HepG2 (cell line): ENCODE data around the gene TUBAL3. TPM values are rescaled to one million over a fixed set of nuclear protein-coding genes. Genes with fewer than 3 reads are reported as not detected.

Experiments
- ATAC-seq: fragments of 200-7000 bp; cut with Tn5 transposase; 3 replicates; pipeline ENCODE4 v1.9.1; 2020; ENCODE audit warnings: mild to moderate bottlenecking, moderate library complexity
- BruUV-seq: library from RNA; stranded (reverse); fragments of 400-500 nt; replicated peaks from 2 replicates; lab custom pipeline; 2021; lab: Mats Ljungman, UMichigan
- CTCF ChIA-PET: fragments of 300-600 bp; formaldehyde crosslinking; extraction: SDS; loops from one replicate; lab custom pipeline; 2021; ENCODE audit warnings: low total read pairs, inconsistent platforms, low intra/inter-chr PET ratio; lab: Yijun Ruan, JAX
- POLR2A ChIA-PET: fragments of 350-600 bp; sonication (Branson Sonifier 250); formaldehyde crosslinking; loops from one replicate; lab custom pipeline; 2020; ENCODE audit warnings: antibody characterized with exemption, inconsistent platforms; lab: Yijun Ruan, JAX
- DNase-seq: peaks from one replicate; pipeline ENCODE4 v3.0.0-alpha.2; 2015; ENCODE audit warnings: low spot score
- FAIRE-seq: peaks from 3 replicates; lab custom pipeline; 2011; peaks lifted over from hg19 to GRCh38; lab: Jason Lieb, UNC
- H2AFZ ChIP-seq: one replicate; pipeline ENCODE4 v1.6.1; 2011; ENCODE audit warnings: low read length, inconsistent platforms
- H3K27ac ChIP-seq: fragments of 300-600 bp; 3 replicates; pipeline ENCODE4 v1.8.0; 2011; ENCODE audit warnings: mixed run types, mild to moderate bottlenecking, mixed read lengths, low read length, inconsistent platforms; ENCODE audit not compliant: insufficient read depth; ENCODE audit errors: extremely low read length
- H3K27me3 ChIP-seq, 2 experiments: fragments of 200-600 bp in 1 of 2; 2 replicates in 1 of 2; 3 replicates in 1 of 2; pipeline versions ENCODE4 v1.6.0 to v1.8.0; 2011; ENCODE audit warnings: low read length in 2 of 2, mild to moderate bottlenecking in 2 of 2, moderate library complexity in 2 of 2, inconsistent platforms in 1 of 2; ENCODE audit not compliant: insufficient read depth in 2 of 2, control insufficient read depth in 1 of 2
- H3K36me3 ChIP-seq, 2 experiments: fragments of 200-600 bp in 1 of 2; replicated peaks in 1 of 2; 2 replicates in 1 of 2; 3 replicates in 1 of 2; pipeline versions ENCODE4 v1.5.1 to v1.8.0; 2011; ENCODE audit warnings: low read length in 2 of 2, inconsistent platforms in 1 of 2; ENCODE audit not compliant: insufficient read depth in 2 of 2, control insufficient read depth in 1 of 2
- H3K4me1 ChIP-seq: 2 replicates; pipeline ENCODE4 v1.5.1; 2012; ENCODE audit warnings: low read length, inconsistent platforms; ENCODE audit not compliant: insufficient read depth
- H3K4me2 ChIP-seq: 2 replicates; pipeline ENCODE4 v1.6.0; 2011; ENCODE audit warnings: low read depth, low read length, inconsistent platforms
- H3K4me3 ChIP-seq, 3 experiments: fragments of 200-600 bp in 1 of 3; sonication (generic), shearing (Covaris generic) in 1 of 3; replicated peaks in 1 of 3; 2 replicates each; pipeline ENCODE4 v1.5.1; 2011 to 2016; ENCODE audit warnings: low read length in 3 of 3, inconsistent platforms in 2 of 3, low read depth in 2 of 3, mild to moderate bottlenecking in 2 of 3, control low read depth in 1 of 3, mixed read lengths in 1 of 3; ENCODE audit not compliant: insufficient read depth in 1 of 3
- H3K79me2 ChIP-seq: one replicate; pipeline ENCODE4 v1.6.1; 2011; ENCODE audit warnings: low read length, inconsistent platforms; ENCODE audit not compliant: insufficient read depth
- H3K9ac ChIP-seq: 2 replicates; pipeline ENCODE4 v1.6.0; 2011; ENCODE audit warnings: mild to moderate bottlenecking, low read depth, low read length, inconsistent platforms; ENCODE audit not compliant: insufficient read depth
- H3K9me3 ChIP-seq: 2 replicates; pipeline ENCODE4 v1.5.1; 2012; ENCODE audit warnings: mild to moderate bottlenecking, low read length
- H4K20me1 ChIP-seq: 2 replicates; pipeline ENCODE4 v1.6.0; 2011; ENCODE audit warnings: inconsistent platforms, mild to moderate bottlenecking, low read length, moderate library complexity; ENCODE audit not compliant: insufficient read depth
- BORCS8-MEF2B ChIP-seq: sonication (generic); formaldehyde crosslinking; IDR thresholded peaks from 2 replicates; pipeline ENCODE4 v1.8.0; 2022; ENCODE audit warnings: mild to moderate bottlenecking, missing genetic modification reagents
- EP300 ChIP-seq, 3 experiments: sonication (generic) in 1 of 3; formaldehyde crosslinking in 1 of 3; IDR thresholded peaks; 2 replicates each; pipeline versions ENCODE4 v1.5.1 to v1.6.1; 2011 to 2020; ENCODE audit warnings: low read depth in 2 of 3, low read length in 2 of 3, borderline replicate concordance in 1 of 3, improper control_type of control experiment in 1 of 3, mild to moderate bottlenecking in 1 of 3, missing genetic modification reagents in 1 of 3, moderate library complexity in 1 of 3
- FOXP1 ChIP-seq, 2 experiments: fragments of 450-650 bp in 1 of 2; IDR thresholded peaks; 2 replicates each; pipeline ENCODE4 v1.6.1; 2017 to 2018; ENCODE audit warnings: antibody characterized with exemption in 1 of 2
- NCOA2 ChIP-seq: sonication (generic); formaldehyde crosslinking; IDR thresholded peaks from 2 replicates; pipeline ENCODE4 v1.8.0; 2022; ENCODE audit warnings: inconsistent platforms
- PLRG1 ChIP-seq: fragments of 450-650 bp; conservative IDR thresholded peaks from 2 replicates; pipeline ENCODE4 v1.6.1; 2016
- ZFP90 ChIP-seq: sonication (generic); formaldehyde crosslinking; IDR thresholded peaks from 2 replicates; pipeline ENCODE4 v1.8.0; 2022; ENCODE audit warnings: missing genetic modification reagents, mild to moderate bottlenecking, inconsistent platforms, borderline replicate concordance
- ZNF263 ChIP-seq: sonication (generic); formaldehyde crosslinking; IDR thresholded peaks from 2 replicates; pipeline ENCODE4 v1.4.0; 2020; ENCODE audit warnings: missing genetic modification reagents
- ZNF605 ChIP-seq: sonication (generic); formaldehyde crosslinking; IDR thresholded peaks from 2 replicates; pipeline ENCODE4 v1.8.0; 2022; ENCODE audit warnings: mild to moderate bottlenecking, missing genetic modification reagents
- ZNF674 ChIP-seq: sonication (generic); formaldehyde crosslinking; IDR thresholded peaks from 2 replicates; pipeline ENCODE4 v1.5.0; 2020; ENCODE audit warnings: low read depth, mild to moderate bottlenecking, missing genetic modification reagents
- ZNF7 ChIP-seq: IDR thresholded peaks from 2 replicates; pipeline ENCODE4 v1.6.1; 2016; ENCODE audit warnings: missing biosample characterization, missing genetic modification reagents
- ZSCAN22 ChIP-seq: sonication (generic); formaldehyde crosslinking; IDR thresholded peaks from 2 replicates; pipeline ENCODE4 v1.4.0; 2020; ENCODE audit warnings: mild to moderate bottlenecking, missing genetic modification reagents
- WGBS: methylation state at CpG from one replicate; pipeline ENCODE4 v1.1.6; 2017; ENCODE audit warnings: low lambda C conversion rate; 5-methylcytosine and 5-hydroxymethylcytosine counted together
- in situ Hi-C: cut with HindIII; loops from 2 replicates; pipeline ENCODE4 v1.10.0; 2017; ENCODE audit warnings: low pct_unique_long_range_greater_than_20kb; ENCODE audit not compliant: extremely low pct_ligation_motif_present
- intact Hi-C: fragments of 100-400 bp; cut with micrococcal nuclease; formaldehyde crosslinking; loops from one replicate; pipeline ENCODE4 v1.10.0; 2022; ENCODE audit not compliant: unreplicated experiment
- polyA plus RNA-seq, 8 experiments: library from polyadenylated mRNA; depleted of rRNA in 3 of 8; stranded (reverse) in 7 of 8; unstranded in 1 of 8; fragments of >200 nt; fragmentation: Illumina TruSeq in 4 of 8; extraction: Trizol in 4 of 8; gene quantifications; 2 replicates each; pipeline versions ENCODE4 v1.2.1 to v1.2.3, GENCODE V29; 2011 to 2016; ENCODE audit warnings: low read depth in 4 of 8, missing spikeins in 1 of 8, mixed read lengths in 1 of 8; ENCODE audit not compliant: insufficient read depth in 1 of 8
- total RNA-seq, 5 experiments: library from RNA; depleted of rRNA; stranded (reverse); fragments of >200 nt; fragmentation: Illumina TruSeq; extraction: Trizol; gene quantifications; 2 replicates each; pipeline ENCODE4 v1.2.3, GENCODE V29; 2016; ENCODE audit warnings: low read depth in 1 of 5
- TF ChIP-seq, protein P1 (sequence below): IDR thresholded peaks from 2 replicates; pipeline ENCODE4 v1.6.1; 2016; ENCODE audit warnings: low read depth, control low read depth
- TF ChIP-seq, protein P2 (sequence below): sonication (generic); formaldehyde crosslinking; IDR thresholded peaks from 2 replicates; pipeline ENCODE4 v1.4.0; 2020; ENCODE audit warnings: missing genetic modification reagents
- TF ChIP-seq, protein P3 (sequence below): sonication (generic); formaldehyde crosslinking; IDR thresholded peaks from 2 replicates; pipeline ENCODE4 v1.9.0; 2021; ENCODE audit warnings: mild to moderate bottlenecking, missing genetic modification reagents

Gene TUBAL3
- total and polyA plus RNA-seq, 2 of the 13 experiments (the other 11 are each of a cell fraction or from before 2014, with no cell fraction given) = 0.07 to 0.26 TPM

DNA sequence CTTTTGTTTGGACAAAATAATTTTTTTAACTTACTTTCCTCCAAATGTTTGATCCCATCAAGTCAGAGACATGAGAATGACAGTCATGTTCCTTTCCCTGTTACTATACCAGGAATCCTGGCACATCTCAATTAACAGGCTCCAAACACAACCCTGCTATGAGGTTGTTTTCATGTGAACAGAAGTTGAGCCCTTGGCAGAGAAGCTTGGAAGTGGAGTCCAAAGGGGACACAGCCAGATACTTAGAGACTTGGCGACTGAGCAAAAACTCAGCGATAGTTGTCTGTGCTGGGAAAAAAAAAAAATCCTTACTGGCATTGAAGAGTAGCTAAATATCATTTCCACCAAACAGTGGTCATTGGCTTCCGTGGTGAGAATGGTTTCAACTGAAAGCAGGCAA, 12.8 kb downstream of the TUBAL3 start:
- POLR2A ChIA-PET = no interaction called here
- Histone ChIP-seq H3K36me3 (no peaks in the 10 kb centered on the region), H4K20me1 (no peaks in the 10 kb centered on the region), H3K27ac (no peak overlapping the region), H3K4me2 (no peak overlapping the region), H3K4me3 (no peak overlapping the region), H3K9me3 (peaks cover 35% of the 10 kb centered on the region), H3K27me3 (peaks cover 3 to 7% of the 10 kb centered on the region in 2 experiments; a peak in 2 of 5 replicates), H3K79me2 (no peaks in the 10 kb centered on the region), H2AFZ (no peak overlapping the region), H3K4me1 (peaks cover 8% of the 10 kb centered on the region; the same call in 1 of the 2 replicates), H3K9ac (no peak overlapping the region)
- no peak for ATAC-seq
- intact Hi-C loops (no loop called here), in situ Hi-C loops (loop anchor here (25.0 kb wide), 1 partner anchor 554 kb away; the partner anchor contains the start of gene AKR1E2)
- CTCF ChIA-PET = no interaction called here
- DNase-seq = no peak
- BruUV-seq = no TSS peak
- 64% methylated on average over 3 of the region's 3 CpGs for WGBS
- FAIRE-seq = no peak
- TF ChIP-seq ZNF263 (CRISPR knock-in tag) (no peak), EP300 (IDR thresholded peaks at IDR 0.05; ENCODE audit: low read depth in 2 of 2, low read length in 2 of 2) (no peak), EP300 (CRISPR knock-in tag; IDR thresholded peaks at IDR 0.05; ENCODE audit: borderline replicate concordance) (no peak), ZNF605 (CRISPR knock-in tag) (no peak), ZNF7 (no peak), BORCS8-MEF2B (CRISPR knock-in tag) (no peak), FOXP1 (IDR thresholded peaks at IDR 0.05) (no peak), FOXP1 (CRISPR knock-in tag; IDR thresholded peaks at IDR 0.05) (no peak), NCOA2 (CRISPR knock-in tag) (no peak), ZSCAN22 (CRISPR knock-in tag) (no peak), PLRG1 (no peak), ZNF674 (no peak), ZFP90 (CRISPR knock-in tag) (no peak)
- TF ChIP-seq, protein P1, sequence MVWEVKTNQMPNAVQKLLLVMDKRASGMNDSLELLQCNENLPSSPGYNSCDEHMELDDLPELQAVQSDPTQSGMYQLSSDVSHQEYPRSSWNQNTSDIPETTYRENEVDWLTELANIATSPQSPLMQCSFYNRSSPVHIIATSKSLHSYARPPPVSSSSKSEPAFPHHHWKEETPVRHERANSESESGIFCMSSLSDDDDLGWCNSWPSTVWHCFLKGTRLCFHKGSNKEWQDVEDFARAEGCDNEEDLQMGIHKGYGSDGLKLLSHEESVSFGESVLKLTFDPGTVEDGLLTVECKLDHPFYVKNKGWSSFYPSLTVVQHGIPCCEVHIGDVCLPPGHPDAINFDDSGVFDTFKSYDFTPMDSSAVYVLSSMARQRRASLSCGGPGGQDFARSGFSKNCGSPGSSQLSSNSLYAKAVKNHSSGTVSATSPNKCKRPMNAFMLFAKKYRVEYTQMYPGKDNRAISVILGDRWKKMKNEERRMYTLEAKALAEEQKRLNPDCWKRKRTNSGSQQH = no peak
- TF ChIP-seq, protein P2, sequence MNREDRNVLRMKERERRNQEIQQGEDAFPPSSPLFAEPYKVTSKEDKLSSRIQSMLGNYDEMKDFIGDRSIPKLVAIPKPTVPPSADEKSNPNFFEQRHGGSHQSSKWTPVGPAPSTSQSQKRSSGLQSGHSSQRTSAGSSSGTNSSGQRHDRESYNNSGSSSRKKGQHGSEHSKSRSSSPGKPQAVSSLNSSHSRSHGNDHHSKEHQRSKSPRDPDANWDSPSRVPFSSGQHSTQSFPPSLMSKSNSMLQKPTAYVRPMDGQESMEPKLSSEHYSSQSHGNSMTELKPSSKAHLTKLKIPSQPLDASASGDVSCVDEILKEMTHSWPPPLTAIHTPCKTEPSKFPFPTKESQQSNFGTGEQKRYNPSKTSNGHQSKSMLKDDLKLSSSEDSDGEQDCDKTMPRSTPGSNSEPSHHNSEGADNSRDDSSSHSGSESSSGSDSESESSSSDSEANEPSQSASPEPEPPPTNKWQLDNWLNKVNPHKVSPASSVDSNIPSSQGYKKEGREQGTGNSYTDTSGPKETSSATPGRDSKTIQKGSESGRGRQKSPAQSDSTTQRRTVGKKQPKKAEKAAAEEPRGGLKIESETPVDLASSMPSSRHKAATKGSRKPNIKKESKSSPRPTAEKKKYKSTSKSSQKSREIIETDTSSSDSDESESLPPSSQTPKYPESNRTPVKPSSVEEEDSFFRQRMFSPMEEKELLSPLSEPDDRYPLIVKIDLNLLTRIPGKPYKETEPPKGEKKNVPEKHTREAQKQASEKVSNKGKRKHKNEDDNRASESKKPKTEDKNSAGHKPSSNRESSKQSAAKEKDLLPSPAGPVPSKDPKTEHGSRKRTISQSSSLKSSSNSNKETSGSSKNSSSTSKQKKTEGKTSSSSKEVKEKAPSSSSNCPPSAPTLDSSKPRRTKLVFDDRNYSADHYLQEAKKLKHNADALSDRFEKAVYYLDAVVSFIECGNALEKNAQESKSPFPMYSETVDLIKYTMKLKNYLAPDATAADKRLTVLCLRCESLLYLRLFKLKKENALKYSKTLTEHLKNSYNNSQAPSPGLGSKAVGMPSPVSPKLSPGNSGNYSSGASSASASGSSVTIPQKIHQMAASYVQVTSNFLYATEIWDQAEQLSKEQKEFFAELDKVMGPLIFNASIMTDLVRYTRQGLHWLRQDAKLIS (CRISPR knock-in tag) = no peak
- TF ChIP-seq, protein P3, sequence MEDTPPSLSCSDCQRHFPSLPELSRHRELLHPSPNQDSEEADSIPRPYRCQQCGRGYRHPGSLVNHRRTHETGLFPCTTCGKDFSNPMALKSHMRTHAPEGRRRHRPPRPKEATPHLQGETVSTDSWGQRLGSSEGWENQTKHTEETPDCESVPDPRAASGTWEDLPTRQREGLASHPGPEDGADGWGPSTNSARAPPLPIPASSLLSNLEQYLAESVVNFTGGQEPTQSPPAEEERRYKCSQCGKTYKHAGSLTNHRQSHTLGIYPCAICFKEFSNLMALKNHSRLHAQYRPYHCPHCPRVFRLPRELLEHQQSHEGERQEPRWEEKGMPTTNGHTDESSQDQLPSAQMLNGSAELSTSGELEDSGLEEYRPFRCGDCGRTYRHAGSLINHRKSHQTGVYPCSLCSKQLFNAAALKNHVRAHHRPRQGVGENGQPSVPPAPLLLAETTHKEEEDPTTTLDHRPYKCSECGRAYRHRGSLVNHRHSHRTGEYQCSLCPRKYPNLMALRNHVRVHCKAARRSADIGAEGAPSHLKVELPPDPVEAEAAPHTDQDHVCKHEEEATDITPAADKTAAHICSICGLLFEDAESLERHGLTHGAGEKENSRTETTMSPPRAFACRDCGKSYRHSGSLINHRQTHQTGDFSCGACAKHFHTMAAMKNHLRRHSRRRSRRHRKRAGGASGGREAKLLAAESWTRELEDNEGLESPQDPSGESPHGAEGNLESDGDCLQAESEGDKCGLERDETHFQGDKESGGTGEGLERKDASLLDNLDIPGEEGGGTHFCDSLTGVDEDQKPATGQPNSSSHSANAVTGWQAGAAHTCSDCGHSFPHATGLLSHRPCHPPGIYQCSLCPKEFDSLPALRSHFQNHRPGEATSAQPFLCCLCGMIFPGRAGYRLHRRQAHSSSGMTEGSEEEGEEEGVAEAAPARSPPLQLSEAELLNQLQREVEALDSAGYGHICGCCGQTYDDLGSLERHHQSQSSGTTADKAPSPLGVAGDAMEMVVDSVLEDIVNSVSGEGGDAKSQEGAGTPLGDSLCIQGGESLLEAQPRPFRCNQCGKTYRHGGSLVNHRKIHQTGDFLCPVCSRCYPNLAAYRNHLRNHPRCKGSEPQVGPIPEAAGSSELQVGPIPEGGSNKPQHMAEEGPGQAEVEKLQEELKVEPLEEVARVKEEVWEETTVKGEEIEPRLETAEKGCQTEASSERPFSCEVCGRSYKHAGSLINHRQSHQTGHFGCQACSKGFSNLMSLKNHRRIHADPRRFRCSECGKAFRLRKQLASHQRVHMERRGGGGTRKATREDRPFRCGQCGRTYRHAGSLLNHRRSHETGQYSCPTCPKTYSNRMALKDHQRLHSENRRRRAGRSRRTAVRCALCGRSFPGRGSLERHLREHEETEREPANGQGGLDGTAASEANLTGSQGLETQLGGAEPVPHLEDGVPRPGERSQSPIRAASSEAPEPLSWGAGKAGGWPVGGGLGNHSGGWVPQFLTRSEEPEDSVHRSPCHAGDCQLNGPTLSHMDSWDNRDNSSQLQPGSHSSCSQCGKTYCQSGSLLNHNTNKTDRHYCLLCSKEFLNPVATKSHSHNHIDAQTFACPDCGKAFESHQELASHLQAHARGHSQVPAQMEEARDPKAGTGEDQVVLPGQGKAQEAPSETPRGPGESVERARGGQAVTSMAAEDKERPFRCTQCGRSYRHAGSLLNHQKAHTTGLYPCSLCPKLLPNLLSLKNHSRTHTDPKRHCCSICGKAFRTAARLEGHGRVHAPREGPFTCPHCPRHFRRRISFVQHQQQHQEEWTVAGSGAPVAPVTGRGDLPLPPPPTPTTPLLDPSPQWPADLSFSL = no peak
